ENCODE measurements around the gene CELF5. TPM values are rescaled to one million over a fixed set of nuclear protein-coding genes. Genes with fewer than 3 reads are reported as not detected.
"Not testable (repeated sequence)": the region's sequence is repeated elsewhere in the genome, so short reads cannot be mapped to it uniquely, and the experiment has no call there.

Gene CELF5
- total and polyA plus RNA-seq, 10 of the 15 experiments (the other 5 are each of a cell fraction or from before 2014, with no cell fraction given) = 0.01 to 0.04 TPM; not detected in 8

DNA sequence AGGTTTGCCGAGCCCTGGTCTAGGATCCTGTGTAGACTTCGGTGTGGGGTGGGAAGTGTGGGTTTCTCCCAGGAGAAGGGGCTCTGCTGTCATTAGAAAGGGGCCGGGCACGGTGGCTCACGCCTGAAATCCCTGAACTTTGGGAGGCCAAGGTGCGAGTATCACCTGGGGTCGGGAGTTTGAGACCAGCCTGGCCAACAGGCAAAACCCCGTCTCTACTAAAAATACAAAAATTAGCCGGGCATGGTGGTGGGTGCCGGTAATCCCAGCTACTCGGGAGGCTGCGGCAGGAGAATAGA lies 32.7 kb upstream of the CELF5 start:
- H3K79me2 ChIP-seq (ENCODE audit: control insufficient read depth, insufficient read depth, low read length) = peaks cover 40% of the 10 kb centered on the region
- POLR2A ChIA-PET; H3K36me3 ChIP-seq (ENCODE audit: control insufficient read depth in 2 of 2, insufficient read depth in 2 of 2, low read length in 1 of 2); ATAC-seq; H3K4me3 ChIP-seq; SMC1A ChIA-PET (ENCODE audit: uncharacterized antibody, unreplicated experiment); H3K4me2 ChIP-seq (ENCODE audit: control insufficient read depth, insufficient read depth); H4K20me1 ChIP-seq (ENCODE audit: control insufficient read depth, insufficient read depth); FAIRE-seq; H2AFZ ChIP-seq (ENCODE audit: control insufficient read depth, low read depth, low read length); BruUV-seq (replicated peaks); in situ Hi-C loops (cut with MboI); H3K27ac ChIP-seq (ENCODE audit: control insufficient read depth, insufficient read depth); H3K9me3 ChIP-seq (replicated peaks; ENCODE audit: control insufficient read depth, insufficient read depth, low read length); H3K27me3 ChIP-seq (replicated peaks in 1 of 2; ENCODE audit: control insufficient read depth in 2 of 2, insufficient read depth in 2 of 2, low read length in 1 of 2); CTCF ChIA-PET; DNase-seq (ENCODE audit: low read depth, low spot score); intact Hi-C loops (cut with micrococcal nuclease; ENCODE audit: unreplicated experiment); H3K9ac ChIP-seq (ENCODE audit: control insufficient read depth, insufficient read depth, low read length); RAD21 ChIA-PET (ENCODE audit: unreplicated experiment): not testable (repeated sequence)
- WGBS (ENCODE audit: insufficient coverage, insufficient replicate concordance, low lambda C conversion rate, missing lambda C conversion rate) = 86% methylated on average over 12 of the region's 12 CpGs
- peaks cover 10% of the 10 kb centered on the region for H3K4me1 ChIP-seq (ENCODE audit: control insufficient read depth, insufficient read depth, low read length)

DNA sequence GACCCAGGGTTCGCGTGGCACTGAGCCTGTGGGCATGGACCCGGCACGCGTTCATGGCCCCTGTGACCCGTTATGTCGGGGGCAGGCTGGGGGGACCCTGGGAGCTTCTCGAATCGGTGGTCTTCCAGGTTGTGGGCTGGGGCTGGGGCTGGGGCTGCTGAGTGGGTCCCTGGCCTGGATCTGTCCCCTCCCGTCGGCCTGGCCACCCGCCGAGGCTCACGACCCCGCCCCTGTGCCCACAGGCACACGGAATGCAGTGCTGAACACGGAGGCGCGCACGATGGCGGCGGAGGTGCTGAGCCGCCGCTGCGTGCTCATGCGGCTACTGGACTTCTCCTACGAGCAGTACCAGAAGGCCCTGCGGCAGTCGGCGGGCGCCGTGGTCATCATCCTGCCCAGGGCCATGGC lies 32.2 kb upstream of the CELF5 start:
- Histone ChIP-seq H4K20me1 (ENCODE audit: control insufficient read depth, insufficient read depth) (no peaks in the 10 kb centered on the region), H3K27me3 (replicated peaks in 1 of 2; ENCODE audit: control insufficient read depth in 2 of 2, insufficient read depth in 2 of 2, low read length in 1 of 2) (no peaks in the 10 kb centered on the region), H3K36me3 (ENCODE audit: control insufficient read depth in 2 of 2, insufficient read depth in 2 of 2, low read length in 1 of 2) (peaks cover 5 to 6% of the 10 kb centered on the region in 2 experiments; a peak in 3 of 4 replicates), H3K9ac (ENCODE audit: control insufficient read depth, insufficient read depth, low read length) (no peak overlapping the region), H3K9me3 (replicated peaks; ENCODE audit: control insufficient read depth, insufficient read depth, low read length) (no peaks in the 10 kb centered on the region), H2AFZ (ENCODE audit: control insufficient read depth, low read depth, low read length) (no peak overlapping the region), H3K4me3 (no peak overlapping the region), H3K4me1 (ENCODE audit: control insufficient read depth, insufficient read depth, low read length) (peaks cover 6% of the 10 kb centered on the region), H3K4me2 (ENCODE audit: control insufficient read depth, insufficient read depth) (no peak overlapping the region), H3K27ac (ENCODE audit: control insufficient read depth, insufficient read depth) (no peak overlapping the region), H3K79me2 (ENCODE audit: control insufficient read depth, insufficient read depth, low read length) (peaks cover 36% of the 10 kb centered on the region)
- in situ Hi-C loops (cut with MboI) = no loop called here
- intact Hi-C loops (cut with micrococcal nuclease; ENCODE audit: unreplicated experiment) = no loop called here
- ChIA-PET POLR2A (no interaction called here), RAD21 (ENCODE audit: unreplicated experiment) (no interaction called here), SMC1A (ENCODE audit: uncharacterized antibody, unreplicated experiment) (no interaction called here), CTCF (no interaction called here)
- TF ChIP-seq TCF12 (IDR thresholded peaks at IDR 0.05; ENCODE audit: low read depth, low read length) = no peak
- TF ChIP-seq NFXL1 (IDR thresholded peaks at IDR 0.05; ENCODE audit: borderline replicate concordance) = no peak
- TF ChIP-seq TAF1 (IDR thresholded peaks at IDR 0.05; ENCODE audit: borderline replicate concordance, low read depth, low read length) = no peak
- no peak for TF ChIP-seq RELA (IDR thresholded peaks at IDR 0.05; ENCODE audit: borderline replicate concordance, partially characterized antibody)
- no peak for TF ChIP-seq TCF3 (IDR thresholded peaks at IDR 0.05; ENCODE audit: borderline replicate concordance, insufficient read depth, low read depth, low read length)
- no peak for TF ChIP-seq SUZ12 (IDR thresholded peaks at IDR 0.05; ENCODE audit: unreplicated experiment)
- no peak for TF ChIP-seq SKIL (IDR thresholded peaks at IDR 0.05; ENCODE audit: low read depth, poor library complexity, severe bottlenecking)
- no peak for TF ChIP-seq BHLHE40 (IDR thresholded peaks at IDR 0.05; ENCODE audit: borderline replicate concordance in 1 of 2, low read depth in 2 of 2, low read length in 1 of 2)
- TF ChIP-seq GABPA (IDR thresholded peaks at IDR 0.05; ENCODE audit: low read depth) = no peak
- no peak for TF ChIP-seq RFX5 (IDR thresholded peaks at IDR 0.05; ENCODE audit: low read depth, low read length)
- DNase-seq (ENCODE audit: low read depth, low spot score) = no peak
- BruUV-seq (replicated peaks) = no TSS peak
- FAIRE-seq = no peak
- 98% methylated on average over 32 of the region's 32 CpGs for WGBS (ENCODE audit: insufficient coverage, insufficient replicate concordance, low lambda C conversion rate, missing lambda C conversion rate)
- no peak for ATAC-seq
